Fibroblast of pulmonary artery (primary cell): ENCODE results near the gene MARCHF10.

ENCODE experiments used
- DNase-seq: peaks from one replicate; pipeline ENCODE4 v3.0.0-alpha.2; 2010; ENCODE audit warnings: low read depth
- H3K4me3 ChIP-seq: replicated peaks from 2 replicates; pipeline ENCODE4 v1.5.1; 2011; ENCODE audit warnings: low read depth, mild to moderate bottlenecking, control low read depth, low read length, moderate library complexity
- CTCF ChIP-seq: IDR thresholded peaks from 2 replicates; pipeline ENCODE4 v1.5.1; 2011; ENCODE audit warnings: mild to moderate bottlenecking, control low read depth, low read length, inconsistent platforms; ENCODE audit errors: missing control alignments

MARCHF10 gene

DNA sequence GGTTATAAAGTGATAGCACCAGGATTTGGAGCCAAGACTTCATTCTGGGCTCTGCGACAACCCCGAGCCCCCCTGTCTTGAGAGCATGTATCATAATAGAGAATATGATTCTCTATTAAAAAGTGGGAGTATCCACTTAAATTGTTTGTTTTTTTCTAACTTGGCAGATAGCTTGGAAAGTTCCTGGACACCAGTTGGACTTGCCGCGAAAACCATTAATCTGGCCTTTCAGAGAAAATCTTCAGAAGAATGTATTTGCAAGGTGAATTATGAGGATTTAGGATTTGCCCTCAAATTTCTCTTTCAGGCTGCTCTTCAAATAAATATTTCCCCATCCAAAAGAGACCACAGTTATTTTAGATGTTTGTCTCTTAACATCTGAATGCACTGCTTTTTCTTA, 53.5 kb downstream of the MARCHF10 start:
- no peak overlapping the region for H3K4me3 ChIP-seq
- no peak for DNase-seq

DNA sequence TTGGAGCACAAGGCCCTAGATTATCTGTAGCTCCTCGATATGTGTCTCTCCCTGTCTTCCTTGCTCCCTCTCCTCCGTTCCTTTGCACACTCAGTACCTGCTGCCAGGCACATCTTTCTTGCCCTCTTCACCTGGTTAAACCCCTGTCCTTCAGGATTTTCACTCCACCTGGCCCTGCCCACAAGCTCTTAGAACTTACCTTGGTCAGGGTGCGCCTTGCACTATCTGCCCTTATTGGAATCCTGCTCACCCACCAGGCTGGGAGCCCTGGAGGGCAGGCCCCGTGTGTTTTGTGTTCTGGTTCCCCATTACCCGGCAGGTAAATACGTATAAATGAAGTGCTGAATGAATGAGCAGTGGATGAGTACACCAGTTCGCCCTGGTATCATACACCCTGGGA, 54.6 kb downstream of the MARCHF10 start:
- no peak overlapping the region for H3K4me3 ChIP-seq
- no peak for TF ChIP-seq CTCF
- DNase-seq: no peak

More for the DNA sequence above, 53.5 kb downstream of the MARCHF10 start:
- TF ChIP-seq CTCF: no peak

DNA sequence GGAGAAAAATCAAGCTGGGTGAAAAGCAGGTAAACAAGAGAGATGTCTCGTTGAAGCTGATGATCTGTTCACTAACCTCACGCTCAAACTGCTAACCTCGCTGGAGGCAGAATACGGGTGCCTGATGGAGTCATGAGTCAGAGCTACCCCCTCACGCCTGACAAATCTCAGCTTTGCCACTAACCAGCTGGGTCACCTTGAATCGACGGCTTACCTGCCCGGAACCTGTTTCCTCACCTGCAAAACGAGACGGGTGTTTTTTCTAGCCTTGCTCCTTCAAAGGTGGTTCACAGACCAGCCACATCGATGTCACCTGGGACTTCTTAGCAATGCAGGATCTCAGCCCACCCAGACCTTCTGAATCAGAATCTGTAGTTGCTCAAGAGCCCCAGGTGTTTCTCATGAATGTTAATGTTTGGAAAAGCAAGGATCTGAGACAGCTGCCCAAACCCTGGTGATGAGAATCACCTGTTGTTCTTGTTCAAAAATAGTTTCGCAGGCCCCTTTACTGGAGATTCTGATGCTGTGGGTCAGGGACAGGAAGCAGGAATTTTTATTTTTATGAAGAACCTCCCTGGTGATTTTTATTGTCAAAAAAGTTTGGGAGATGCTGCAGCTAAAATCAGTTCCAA, 56.9 kb downstream of the MARCHF10 start:
- no peak for DNase-seq
- TF ChIP-seq CTCF: no peak
- no peak overlapping the region for H3K4me3 ChIP-seq

DNA sequence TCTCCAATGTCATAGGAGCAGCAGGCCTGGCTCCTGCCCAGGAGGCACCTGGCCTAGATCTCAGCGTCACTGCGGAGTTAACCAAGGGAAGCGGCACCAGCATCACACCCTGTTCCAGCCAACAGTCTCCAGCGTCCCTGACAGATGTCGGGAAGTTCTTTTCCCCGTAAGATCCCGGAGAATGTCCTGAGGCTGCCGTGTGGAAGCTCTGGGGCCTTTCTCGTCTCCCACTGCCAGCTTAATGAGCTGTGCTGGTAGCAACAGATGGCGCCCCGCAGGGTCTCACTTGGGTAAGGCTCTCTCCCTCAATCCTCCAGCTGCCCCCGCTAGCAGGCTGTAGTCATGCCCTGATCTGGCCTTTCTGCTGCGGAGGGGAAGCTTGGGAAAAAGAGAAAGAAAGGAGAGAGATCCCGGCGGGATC, 57.5 kb downstream of the MARCHF10 start:
- no peak overlapping the region for H3K4me3 ChIP-seq
- no peak for DNase-seq
- no peak for TF ChIP-seq CTCF

- no peak for TF ChIP-seq CTCF
- H3K4me3 ChIP-seq: no peak overlapping the region
- DNase-seq: no peak
Measured at GRCh38 chr17:62749926-62750325, 58.2 kb downstream of the MARCHF10 start.

- DNase-seq: no peak
- no peak for TF ChIP-seq CTCF
- H3K4me3 ChIP-seq: no peak overlapping the region
Measured at GRCh38 chr17:62746941-62747340, 61.2 kb downstream of the MARCHF10 start.

DNA sequence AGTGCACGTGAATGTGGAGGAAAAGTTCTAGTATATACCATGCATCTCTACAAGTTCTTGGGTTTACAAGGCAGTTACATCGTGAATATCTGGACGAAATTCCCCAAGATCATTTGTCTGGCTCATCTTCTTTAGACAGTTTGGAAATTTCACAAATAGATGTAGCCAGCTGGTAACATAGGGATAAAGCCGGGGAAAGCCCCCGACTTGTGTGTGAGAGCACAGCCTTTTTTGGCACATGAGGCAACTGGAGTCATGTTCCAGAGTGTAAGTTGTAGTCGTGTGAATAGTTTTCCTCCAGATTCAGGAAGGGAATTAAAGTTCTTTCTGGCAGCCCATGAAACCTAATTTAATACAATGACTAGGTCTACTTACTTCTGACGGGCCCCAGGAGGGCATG, 62.3 kb downstream of the MARCHF10 start:
- no peak for TF ChIP-seq CTCF
- DNase-seq: no peak
- no peak overlapping the region for H3K4me3 ChIP-seq
